Esophagus squamous epithelium (tissue), 4 donors: ENCODE data around the gene NFE2L1.

ENCODE experiments used
- CTCF ChIP-seq, 6 experiments: fragments of 450-650 bp in 4 of 6; fragments of 200-600 bp in 2 of 6; sonication (generic) in 2 of 6; IDR thresholded peaks; one replicate each; pipeline ENCODE4 v1.5.1; 2016 to 2019; ENCODE audit warnings: antibody characterized with exemption in 6 of 6, mild to moderate bottlenecking in 4 of 6, moderate library complexity in 4 of 6
- POLR2A ChIP-seq, 4 donors: fragments of 450-650 bp; IDR thresholded peaks; one replicate each; pipeline ENCODE4 v1.6.1; 2017; ENCODE audit warnings: antibody characterized with exemption in 4 of 4, mild to moderate bottlenecking in 4 of 4, moderate library complexity in 3 of 4

GRCh38 chr17:48003417-48004151, 44.6 kb upstream of the NFE2L1 start:
- TF ChIP-seq CTCF (IDR thresholded peaks at IDR 0.05) (no peak), POLR2A (IDR thresholded peaks at IDR 0.05) (no peak)
